ENCODE measurements around the gene DNASE1L3.

- no peak for TF ChIP-seq POLR2AphosphoS5 (IDR thresholded peaks at IDR 0.05; ENCODE audit: borderline replicate concordance, low read depth, low read length)
- TF ChIP-seq EZH2 (IDR thresholded peaks at IDR 0.05): no peak
Measured at GRCh38 chr3:58158442-58159153, 52.2 kb downstream of the DNASE1L3 start.
